Dedifferentiated amniotic fluid mesenchymal stem cell (primary cell): ENCODE measurements around the gene TTC28.

ENCODE experiments used
- DNase-seq: peaks from one replicate; pipeline ENCODE4 v3.0.0-alpha.2; 2016; ENCODE audit errors: extremely low spot score

TTC28 gene

DNA sequence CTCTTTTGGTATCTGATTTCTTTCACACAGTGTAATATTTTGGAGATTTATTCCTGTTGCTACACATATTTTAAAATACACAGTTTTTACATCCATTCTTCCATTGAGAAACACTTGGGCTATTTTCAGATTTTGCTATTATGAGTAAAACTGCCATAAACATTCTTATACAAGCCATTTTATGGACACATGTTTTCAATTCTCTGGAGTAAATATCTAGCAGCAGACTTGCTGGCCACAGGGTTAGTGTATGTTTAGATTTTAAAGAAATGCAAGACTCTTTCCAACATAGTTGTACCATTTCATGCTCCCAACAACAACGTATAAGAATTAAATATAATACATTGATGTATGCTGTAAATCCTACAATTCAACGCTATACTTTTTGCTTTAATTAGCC, 399.8 kb downstream of the TTC28 start:
- DNase-seq, result peak; percentile 40

GRCh38 chr22:28269277-28269676, 410.4 kb downstream of the TTC28 start:
- DNase-seq, result no peak

DNA sequence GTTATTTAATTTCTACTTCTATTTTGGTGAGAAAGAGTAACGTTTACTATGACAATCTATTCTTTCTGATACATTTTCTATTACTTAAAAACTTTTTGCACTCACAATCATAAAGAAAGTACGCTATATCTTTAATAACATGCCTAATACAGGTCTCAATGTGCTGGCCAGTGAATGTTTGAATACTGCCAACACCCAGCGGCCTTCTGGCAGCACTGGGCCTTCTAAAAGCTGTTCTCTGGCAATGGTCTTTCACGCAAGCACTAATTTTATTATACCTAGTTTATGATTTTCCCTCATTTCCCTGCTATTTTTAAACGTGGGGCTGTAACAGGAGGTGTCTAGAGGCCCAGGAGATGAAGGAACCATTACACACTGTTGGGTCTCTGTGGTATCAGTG, 410.8 kb downstream of the TTC28 start:
- DNase-seq, result no peak

GRCh38 chr22:28268171-28268570, 411.5 kb downstream of the TTC28 start:
- DNase-seq, result no peak

GRCh38 chr22:28260619-28261018, 419.0 kb downstream of the TTC28 start:
- no peak for DNase-seq

DNA sequence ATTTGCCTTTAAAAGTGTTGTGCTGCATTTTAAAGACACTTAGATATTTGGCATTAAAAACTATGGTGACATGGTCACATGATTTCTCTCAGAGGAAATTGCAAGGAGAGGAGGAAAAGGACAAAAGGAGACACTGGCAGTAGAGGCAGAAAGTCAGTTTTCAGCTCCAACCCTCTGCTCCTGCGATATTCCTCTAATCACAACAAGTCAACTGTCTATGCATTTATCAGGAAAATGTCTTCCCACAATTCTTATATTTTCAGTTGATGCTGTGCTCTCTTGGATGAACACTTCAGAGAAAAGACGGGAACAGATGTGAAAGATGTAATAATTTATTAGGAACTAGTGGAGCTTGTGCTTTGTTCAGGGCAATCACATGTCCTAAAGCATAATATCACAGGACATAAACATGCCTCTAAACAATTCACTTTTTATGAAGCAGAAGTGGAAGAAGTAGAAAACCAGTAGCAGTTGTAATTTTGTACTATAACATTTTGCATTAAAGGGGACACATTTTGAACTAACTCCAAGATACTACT, 419.8 kb downstream of the TTC28 start:
- DNase-seq, result no peak

DNA sequence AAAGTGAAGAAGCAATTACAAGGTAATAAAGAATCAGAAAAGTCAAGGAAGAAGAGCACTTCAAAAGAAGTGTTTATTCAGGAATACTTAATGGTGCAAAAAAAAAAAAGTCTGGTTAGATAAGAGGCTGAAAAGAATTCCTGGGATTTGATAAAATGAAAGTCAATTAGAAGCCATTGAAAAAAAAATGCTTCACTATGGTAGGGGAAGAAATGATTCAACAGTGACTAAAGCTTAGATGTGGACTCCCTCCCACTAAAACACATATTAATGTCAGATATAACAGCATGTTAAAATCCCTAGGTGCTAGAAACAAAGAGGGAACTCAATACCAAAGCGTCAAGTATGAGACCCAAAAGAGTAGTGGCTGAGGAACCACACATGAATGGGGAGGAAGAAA, 425.2 kb downstream of the TTC28 start:
- DNase-seq, result no peak

- DNase-seq, result no peak
Observed at GRCh38 chr22:28252539-28252938, 427.1 kb downstream of the TTC28 start.

GRCh38 chr22:28250036-28250695, 429.5 kb downstream of the TTC28 start:
- no peak for DNase-seq

DNA sequence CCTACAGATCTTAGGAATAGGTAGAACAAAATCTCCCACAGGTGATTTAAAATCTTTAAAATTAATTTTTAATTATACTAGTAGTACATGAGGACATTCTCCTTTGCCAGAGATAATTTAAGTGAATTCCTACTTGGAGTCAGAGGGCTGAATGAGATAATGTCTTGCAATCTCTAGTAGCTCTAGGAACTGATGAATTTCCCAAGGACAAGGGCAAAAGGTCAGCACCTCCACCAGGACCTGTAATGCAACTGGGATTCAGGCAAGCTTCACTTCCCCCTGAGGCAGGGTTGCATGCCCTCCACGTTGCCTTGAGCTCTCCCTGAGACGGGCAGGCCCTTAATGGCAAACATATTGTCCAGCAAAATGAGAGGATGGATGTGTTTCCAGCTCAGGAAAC, 430.2 kb downstream of the TTC28 start:
- DNase-seq, result no peak

DNA sequence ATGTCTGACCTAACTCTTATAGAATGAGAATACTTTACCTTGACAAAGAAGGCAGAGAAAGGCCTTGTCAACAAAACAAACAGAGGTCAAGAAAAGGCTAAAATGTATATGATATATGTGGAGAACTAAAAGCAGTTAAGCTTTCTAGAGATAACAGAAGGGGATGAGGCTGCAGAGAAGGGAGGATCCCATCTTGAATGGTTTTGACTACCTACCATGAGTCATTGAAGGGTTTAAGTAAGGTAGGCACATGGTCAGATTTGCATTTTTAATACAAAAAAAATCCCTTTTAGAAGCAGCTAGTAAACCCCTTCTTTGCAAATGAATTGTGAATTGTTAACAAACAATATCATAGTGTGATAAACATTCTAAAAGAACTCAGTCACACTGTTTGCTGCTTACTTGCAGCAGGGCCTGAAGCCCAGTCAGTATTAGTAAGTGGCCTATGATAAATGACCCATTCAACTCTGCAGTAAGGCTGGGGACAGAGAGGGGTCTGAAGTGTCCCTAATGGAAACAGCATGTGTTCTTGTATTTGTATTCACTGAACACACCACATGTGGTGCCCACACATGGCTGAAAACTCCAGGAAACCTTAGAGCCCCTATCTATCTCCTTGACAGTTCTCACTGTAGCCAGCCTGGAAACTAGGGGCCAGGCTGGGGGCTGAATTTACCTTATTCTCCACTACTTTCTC, 431.8 kb downstream of the TTC28 start:
- DNase-seq, result no peak

- no peak for DNase-seq
Observed at GRCh38 chr22:28247136-28247535, 432.5 kb downstream of the TTC28 start.

GRCh38 chr22:28246397-28246796, 433.2 kb downstream of the TTC28 start:
- DNase-seq, result peak; percentile 25

DNA sequence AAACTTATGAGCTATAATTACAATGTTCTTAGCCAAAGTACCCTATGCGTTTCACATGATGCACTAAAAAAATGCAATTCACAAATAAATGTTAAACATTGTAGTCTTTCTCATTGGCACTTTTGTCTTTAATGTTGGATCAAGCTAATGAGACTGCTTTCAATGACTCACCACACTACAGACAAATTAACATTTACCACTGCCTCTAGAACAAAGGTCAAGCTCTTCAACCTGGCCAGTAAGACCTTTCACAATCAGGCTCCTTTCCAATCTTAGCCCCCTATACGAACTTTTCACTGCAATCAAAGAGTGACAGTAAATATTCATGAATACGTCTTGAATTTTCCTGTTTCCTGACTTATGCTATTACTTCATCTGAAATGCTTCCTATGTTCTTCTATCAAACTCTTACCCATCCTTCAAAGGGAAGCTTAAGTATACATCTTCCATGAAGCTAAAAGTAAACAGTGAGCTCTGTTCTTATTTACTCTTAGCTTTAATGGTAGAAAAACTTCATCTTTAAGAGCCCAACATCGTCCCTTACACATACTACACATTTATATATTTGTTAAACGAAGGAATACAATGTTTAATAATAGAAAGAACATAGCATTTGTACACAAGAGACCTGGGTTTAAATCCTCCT, 433.9 kb downstream of the TTC28 start:
- DNase-seq, result no peak

DNA sequence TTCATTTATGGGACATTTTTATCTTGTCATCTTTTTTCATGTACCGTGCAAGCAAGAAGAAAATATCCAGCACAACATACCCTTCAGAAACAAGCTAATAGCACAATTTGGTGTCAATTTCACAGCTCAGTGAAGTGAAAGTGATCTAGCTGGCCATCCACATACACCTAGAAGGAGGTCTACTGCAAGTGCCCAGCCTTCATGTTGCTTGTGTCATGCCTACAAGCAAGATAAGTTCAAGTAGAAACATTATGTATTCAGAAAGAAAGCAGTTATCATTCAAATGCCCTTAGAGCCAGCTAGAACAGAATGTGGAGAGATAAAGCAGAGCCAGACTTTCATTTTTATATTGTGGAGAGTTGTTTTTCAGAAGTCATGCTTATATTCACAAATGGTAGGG, 434.9 kb downstream of the TTC28 start:
- no peak for DNase-seq

DNA sequence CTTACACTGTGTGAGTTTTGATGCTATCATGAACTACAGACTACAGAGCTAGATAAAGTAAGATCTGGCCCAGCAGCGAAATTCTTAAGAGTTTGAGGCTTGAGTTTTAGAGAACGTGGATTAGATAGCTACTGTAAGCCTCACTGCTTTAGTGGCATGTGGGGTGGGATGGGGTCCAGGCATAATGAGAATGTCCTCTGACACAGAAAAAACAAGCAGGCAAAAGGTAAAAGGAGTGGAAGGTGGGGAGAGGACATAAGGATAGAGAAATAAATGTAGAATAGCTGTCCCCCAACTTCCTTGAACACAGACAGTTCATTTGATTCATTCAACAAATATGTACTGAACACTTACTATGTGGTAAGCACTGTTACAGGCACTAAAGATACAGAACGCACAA, 436.1 kb downstream of the TTC28 start:
- DNase-seq, result no peak

- DNase-seq, result no peak
Observed at GRCh38 chr22:28241656-28242290, 437.9 kb downstream of the TTC28 start.

DNA sequence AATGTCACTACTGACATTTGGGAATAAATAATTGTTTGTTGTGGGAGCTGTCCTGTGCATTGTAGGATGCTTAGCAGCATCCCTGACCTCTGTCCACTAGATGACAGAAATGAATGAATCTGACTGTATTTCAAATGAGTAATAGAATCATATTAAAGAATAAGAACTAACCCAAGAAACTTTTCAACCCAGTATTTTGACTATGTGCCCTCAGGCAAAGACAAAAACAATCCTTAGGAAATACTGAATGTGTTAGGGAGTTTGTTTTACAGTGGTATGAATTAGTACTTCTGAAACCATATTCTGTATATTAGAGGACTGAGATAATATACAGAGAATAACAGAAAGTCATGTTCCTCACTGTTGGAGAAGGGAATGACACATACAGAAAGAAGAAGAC, 439.7 kb downstream of the TTC28 start:
- no peak for DNase-seq

DNA sequence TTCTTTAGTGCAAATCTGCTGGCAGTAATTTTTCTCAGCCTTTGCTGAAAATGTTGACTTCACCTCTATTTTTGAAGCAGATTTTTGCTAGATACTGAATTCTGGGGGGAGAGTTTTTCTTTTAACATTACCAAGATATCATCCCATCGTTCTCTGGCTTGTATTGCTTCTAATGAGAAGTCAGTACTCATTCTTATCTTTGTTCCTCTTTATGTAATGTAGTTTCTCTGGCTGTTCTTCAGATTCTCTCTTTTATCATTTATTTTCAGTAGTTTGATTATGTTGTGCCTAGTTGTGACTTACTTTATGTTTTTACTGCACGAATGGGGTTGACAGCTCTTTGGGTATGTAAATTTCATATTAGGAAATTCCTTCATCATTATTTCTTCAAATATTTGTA, 441.9 kb downstream of the TTC28 start:
- DNase-seq, result no peak

DNA sequence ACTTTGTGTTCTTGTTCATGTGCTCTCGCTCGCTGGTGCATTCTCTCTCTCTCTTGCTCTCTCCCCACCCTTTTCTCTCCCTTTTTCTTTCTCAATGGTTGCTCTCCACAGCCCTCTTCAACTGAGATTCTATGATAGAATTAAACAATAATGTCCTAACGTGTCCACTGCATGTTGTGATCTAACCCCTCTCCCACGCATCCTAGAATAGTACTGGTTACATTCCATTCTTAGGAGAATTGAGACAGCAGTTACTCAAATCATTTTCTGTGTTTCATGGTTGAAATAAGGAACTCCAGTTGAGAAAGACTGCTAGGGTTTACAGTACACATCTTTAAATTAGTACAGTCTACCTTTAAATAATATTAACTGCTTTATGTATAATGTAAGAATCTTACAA, 442.5 kb downstream of the TTC28 start:
- DNase-seq, result no peak

DNA sequence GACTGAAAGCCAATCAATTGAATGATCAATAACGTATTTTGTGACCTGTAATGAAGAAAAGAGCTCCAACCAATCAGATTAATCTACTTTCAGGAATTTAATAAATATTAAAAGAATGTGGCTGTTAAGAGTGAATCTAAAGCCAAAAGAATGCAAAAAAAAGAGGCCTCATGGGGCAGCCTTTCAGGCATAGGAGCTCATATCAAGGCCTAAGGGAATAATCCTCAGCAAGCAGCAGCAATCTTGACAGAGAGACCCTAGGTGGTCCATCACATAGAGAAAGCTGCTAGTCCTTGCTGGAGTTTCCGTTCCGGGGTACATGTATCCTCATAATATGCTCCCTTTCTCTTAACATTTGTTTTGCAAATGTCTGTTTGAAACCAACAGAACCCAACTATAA, 447.4 kb downstream of the TTC28 start:
- DNase-seq, result no peak

DNA sequence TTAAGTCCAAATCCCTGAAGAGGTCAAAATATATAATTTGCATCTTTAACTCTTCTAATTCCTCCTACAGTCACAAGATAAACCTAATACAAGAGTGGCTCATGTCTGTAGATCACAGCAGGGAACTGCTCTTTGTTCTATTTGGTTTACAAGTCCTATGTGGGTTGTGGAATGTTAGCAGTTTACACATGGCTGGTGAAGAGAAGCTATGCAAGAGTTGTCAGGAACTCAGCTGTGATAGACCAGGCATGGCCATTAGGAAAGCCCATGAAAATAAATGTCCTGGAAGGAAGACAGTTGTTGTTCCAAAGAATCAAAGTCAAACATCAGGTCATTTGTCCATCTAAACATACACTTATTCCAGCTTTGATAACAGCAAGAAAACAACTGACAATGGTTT, 448.2 kb downstream of the TTC28 start:
- DNase-seq, result peak; percentile 26

- no peak for DNase-seq
Observed at GRCh38 chr22:28230671-28231070, 449.0 kb downstream of the TTC28 start.
